ENCODE results near the gene COL6A1. TPM values are rescaled to one million over a fixed set of nuclear protein-coding genes. Genes with fewer than 3 reads are reported as not detected.

COL6A1 gene
- total and polyA plus RNA-seq, 2 donors (not counting 3 experiments of a cell fraction or from before 2014, with no cell fraction given): 30.1 to 42.4 TPM

DNA sequence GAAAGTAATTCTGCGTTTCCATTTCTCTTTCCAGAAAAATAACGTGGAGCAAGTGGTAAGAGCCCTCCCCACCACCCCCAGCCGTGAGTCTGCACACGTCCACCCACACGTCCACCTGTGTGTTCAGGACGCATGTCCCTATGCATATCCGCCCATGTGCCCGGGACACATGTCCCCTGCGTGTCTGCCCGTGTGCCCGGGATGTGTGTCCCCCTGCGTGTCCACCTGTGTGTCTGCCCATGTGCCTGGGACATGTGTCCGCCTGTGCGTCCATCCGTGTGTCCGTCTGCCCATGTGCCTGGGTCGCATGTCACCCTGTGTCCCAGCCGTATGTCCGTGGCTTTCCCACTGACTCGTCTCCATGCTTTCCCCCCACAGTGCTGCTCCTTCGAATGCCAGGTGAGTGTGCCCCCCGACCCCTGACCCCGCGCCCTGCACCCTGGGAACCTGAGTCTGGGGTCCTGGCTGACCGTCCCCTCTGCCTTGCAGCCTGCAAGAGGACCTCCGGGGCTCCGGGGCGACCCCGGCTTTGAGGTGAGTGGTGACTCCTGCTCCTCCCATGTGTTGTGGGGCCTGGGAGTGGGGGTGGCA, 5.6 kb downstream of the COL6A1 start:
- POLR2A ChIA-PET: no interaction called here
- H3K27ac ChIP-seq (ENCODE audit: insufficient read depth, low read depth, low read length): no peak overlapping the region
- H3K36me3 ChIP-seq (ENCODE audit: control insufficient read depth in 2 of 2, extremely low read depth in 1 of 2, insufficient read depth in 2 of 2, low read length in 2 of 2): no peaks in the 10 kb centered on the region
- dilution Hi-C loops (cut with MboI; ENCODE audit: extremely low pct_ligation_motif_present, low sequenced_read_pairs): no loop called here
- CTCF ChIA-PET: no interaction called here
- no peak for TF ChIP-seq GATA2 (IDR thresholded peaks at IDR 0.05; ENCODE audit: insufficient read depth, insufficient read length, low read depth, low read length)
- no peak for TF ChIP-seq EZH2 (IDR thresholded peaks at IDR 0.05; ENCODE audit: borderline replicate concordance, low read depth, low read length, severe bottlenecking)
- no peak for TF ChIP-seq FOS (IDR thresholded peaks at IDR 0.05; ENCODE audit: borderline replicate concordance, insufficient read depth, low read length)
- no peak for TF ChIP-seq JUN (IDR thresholded peaks at IDR 0.05; ENCODE audit: borderline replicate concordance, insufficient read depth, insufficient read length, low read depth)
- TF ChIP-seq POLR2AphosphoS5 (IDR thresholded peaks at IDR 0.05; ENCODE audit: insufficient read depth, low read depth, low read length): no peak
- TF ChIP-seq POLR2A (IDR thresholded peaks at IDR 0.05; ENCODE audit: low read depth, low read length): no peak
- no peak for TF ChIP-seq MYC (IDR thresholded peaks at IDR 0.05; ENCODE audit: low read depth, low read length)
- TF ChIP-seq, protein P1, sequence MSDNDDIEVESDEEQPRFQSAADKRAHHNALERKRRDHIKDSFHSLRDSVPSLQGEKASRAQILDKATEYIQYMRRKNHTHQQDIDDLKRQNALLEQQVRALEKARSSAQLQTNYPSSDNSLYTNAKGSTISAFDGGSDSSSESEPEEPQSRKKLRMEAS (IDR thresholded peaks at IDR 0.05; ENCODE audit: insufficient read depth, insufficient read length): no peak
- TF ChIP-seq, protein P2, sequence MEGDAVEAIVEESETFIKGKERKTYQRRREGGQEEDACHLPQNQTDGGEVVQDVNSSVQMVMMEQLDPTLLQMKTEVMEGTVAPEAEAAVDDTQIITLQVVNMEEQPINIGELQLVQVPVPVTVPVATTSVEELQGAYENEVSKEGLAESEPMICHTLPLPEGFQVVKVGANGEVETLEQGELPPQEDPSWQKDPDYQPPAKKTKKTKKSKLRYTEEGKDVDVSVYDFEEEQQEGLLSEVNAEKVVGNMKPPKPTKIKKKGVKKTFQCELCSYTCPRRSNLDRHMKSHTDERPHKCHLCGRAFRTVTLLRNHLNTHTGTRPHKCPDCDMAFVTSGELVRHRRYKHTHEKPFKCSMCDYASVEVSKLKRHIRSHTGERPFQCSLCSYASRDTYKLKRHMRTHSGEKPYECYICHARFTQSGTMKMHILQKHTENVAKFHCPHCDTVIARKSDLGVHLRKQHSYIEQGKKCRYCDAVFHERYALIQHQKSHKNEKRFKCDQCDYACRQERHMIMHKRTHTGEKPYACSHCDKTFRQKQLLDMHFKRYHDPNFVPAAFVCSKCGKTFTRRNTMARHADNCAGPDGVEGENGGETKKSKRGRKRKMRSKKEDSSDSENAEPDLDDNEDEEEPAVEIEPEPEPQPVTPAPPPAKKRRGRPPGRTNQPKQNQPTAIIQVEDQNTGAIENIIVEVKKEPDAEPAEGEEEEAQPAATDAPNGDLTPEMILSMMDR (IDR thresholded peaks at IDR 0.05; ENCODE audit: extremely low read depth in 1 of 2, insufficient read depth in 1 of 2, low read depth in 1 of 2, low read length in 2 of 2): no peak
- DNase-seq (ENCODE audit: low read depth, low spot score) (no peak), FAIRE-seq (no peak)
- no peaks in the 10 kb centered on the region for H3K79me2 ChIP-seq (ENCODE audit: control insufficient read depth, insufficient read depth, low read length)
- H3K27me3 ChIP-seq (ENCODE audit: control insufficient read depth in 2 of 2, insufficient read depth in 2 of 2, low read length in 2 of 2): no peaks in the 10 kb centered on the region
- no peak overlapping the region for H2AFZ ChIP-seq (ENCODE audit: low read depth, low read length)
- no peak overlapping the region for H3K4me2 ChIP-seq (ENCODE audit: insufficient read depth, low read length)
- H4K20me1 ChIP-seq (replicated peaks; ENCODE audit: control insufficient read depth, extremely low read depth, insufficient read depth, low read length): no peaks in the 10 kb centered on the region
- intact Hi-C loops (cut with micrococcal nuclease): no loop called here
- H3K9me1 ChIP-seq (replicated peaks; ENCODE audit: control insufficient read depth, extremely low read depth, insufficient read depth, low read length): no peaks in the 10 kb centered on the region
- BruUV-seq (replicated peaks): no TSS peak
- no peak overlapping the region for H3K4me3 ChIP-seq (replicated peaks in 1 of 3; ENCODE audit: insufficient read depth in 1 of 3, low read depth in 1 of 3, low read length in 3 of 3)
- H3K9ac ChIP-seq (replicated peaks; ENCODE audit: extremely low read depth, insufficient read depth, low read length): no peak overlapping the region
- no peaks in the 10 kb centered on the region for H3K4me1 ChIP-seq (ENCODE audit: control insufficient read depth, extremely low read depth, insufficient read depth, low read length)
- H3K9me3 ChIP-seq (replicated peaks; ENCODE audit: control insufficient read depth, insufficient read depth, low read length): no peaks in the 10 kb centered on the region

Data from endothelial cell of umbilical vein (primary cell).